ENCODE results near the gene EPS8L2. TPM values are rescaled to one million over a fixed set of nuclear protein-coding genes. Genes with fewer than 3 reads are reported as not detected.
A peak's percentile ranks its signal among the peaks of the same experiment; 100 is the strongest.

The EPS8L2 gene
- total and polyA plus RNA-seq, 10 of the 15 experiments (the other 5 are each of a cell fraction or from before 2014, with no cell fraction given) = 0.76 to 20.0 (median 9.7) TPM

GRCh38 chr11:727859-728748 is 22.1 kb downstream of the EPS8L2 start (continued):
- no peak; the same call in 1 of the 2 replicates for TF ChIP-seq PKNOX1 (IDR thresholded peaks at IDR 0.05)
- no peak for TF ChIP-seq NFIC (IDR thresholded peaks at IDR 0.05; ENCODE audit: low read depth, low read length)
- TF ChIP-seq BHLHE40 (IDR thresholded peaks at IDR 0.05; ENCODE audit: borderline replicate concordance in 1 of 2, low read depth in 2 of 2, low read length in 1 of 2) = peak; percentile 53 to 84; a peak in 3 of 4 replicates
- no peak for TF ChIP-seq PAX8 (IDR thresholded peaks at IDR 0.05)
- peak; percentile 78 for TF ChIP-seq USF1 (IDR thresholded peaks at IDR 0.05; ENCODE audit: borderline replicate concordance, extremely low read length, insufficient read depth, low read depth, low read length)
- TF ChIP-seq POLR2A (IDR thresholded peaks at IDR 0.05; ENCODE audit: low read depth, low read length) = 0 out of 2 replicates have a peak, but pooled peaks have one; percentile 7
- no peak for TF ChIP-seq ZNF384 (IDR thresholded peaks at IDR 0.05; ENCODE audit: borderline replicate concordance, low read depth, low read length)
- no peak for TF ChIP-seq STAT3 (IDR thresholded peaks at IDR 0.05; ENCODE audit: low read depth, low read length)
- no peak for TF ChIP-seq SMAD1 (IDR thresholded peaks at IDR 0.05; ENCODE audit: low read depth, partially characterized antibody)

All from GM12878 (cell line).